ENCODE measurements around the gene ACOT8.
"Not testable (repeated sequence)": the region's sequence is repeated elsewhere in the genome, so short reads cannot be mapped to it uniquely, and the experiment has no call there.

ACOT8 gene

DNA sequence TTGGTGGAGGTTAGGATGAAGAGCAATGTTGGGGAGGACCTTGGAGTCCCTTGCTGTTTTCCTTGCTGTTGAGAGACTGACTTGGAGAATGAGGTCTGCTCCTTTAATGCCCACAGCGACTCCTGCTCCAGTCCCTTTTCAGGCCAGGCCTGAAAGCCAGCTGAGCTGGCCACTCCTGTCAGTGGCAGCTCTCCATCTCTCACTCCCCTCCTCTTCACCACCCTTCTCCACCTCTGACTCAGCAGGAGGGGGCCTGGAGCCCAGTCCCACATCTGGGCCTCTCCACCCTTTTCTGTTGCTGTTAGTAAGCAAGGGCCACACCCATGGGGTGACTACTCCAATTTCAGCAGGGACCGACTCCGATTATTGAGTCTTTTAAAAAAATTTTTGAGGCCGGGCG, 21.4 kb downstream of the ACOT8 start:
- DNase-seq (ENCODE audit: low spot score): no peak
- in situ Hi-C loops (cut with MboI; ENCODE audit: low pct_unique_long_range_greater_than_20kb, low sequenced_read_pairs, unreplicated experiment): no loop called here
- no peak for TF ChIP-seq CTCF (IDR thresholded peaks at IDR 0.05; ENCODE audit: extremely low read depth, insufficient read depth, missing control alignments)

DNA sequence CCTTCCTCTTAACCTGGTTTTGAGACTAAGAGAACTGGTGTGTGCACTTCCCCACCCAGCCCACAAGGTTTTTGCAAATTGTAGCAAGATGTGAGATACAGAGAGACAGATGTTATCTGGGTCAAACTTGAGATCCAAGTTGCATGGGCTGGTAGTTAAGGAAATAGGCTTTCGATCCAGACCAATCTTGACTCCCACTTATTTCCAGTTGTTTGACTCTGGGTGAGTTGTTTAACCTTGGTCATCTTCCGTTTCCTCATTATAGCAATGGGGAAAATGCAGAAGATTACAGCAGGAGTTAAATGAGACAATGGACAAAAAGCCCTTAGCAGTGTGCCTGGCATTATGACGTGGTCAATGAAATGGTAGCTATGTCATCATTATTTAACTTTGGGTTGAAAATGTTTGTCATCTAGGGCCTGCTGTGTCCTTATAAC, 21.8 kb downstream of the ACOT8 start:
- in situ Hi-C loops (cut with MboI; ENCODE audit: low pct_unique_long_range_greater_than_20kb, low sequenced_read_pairs, unreplicated experiment): no loop called here
- DNase-seq (ENCODE audit: low spot score): no peak
- TF ChIP-seq CTCF (IDR thresholded peaks at IDR 0.05; ENCODE audit: extremely low read depth, insufficient read depth, missing control alignments): no peak

GRCh38 chr20:45834797-45835161, 22.4 kb downstream of the ACOT8 start:
- TF ChIP-seq CTCF (IDR thresholded peaks at IDR 0.05; ENCODE audit: extremely low read depth, insufficient read depth, missing control alignments): no peak
- DNase-seq (ENCODE audit: low spot score): no peak
- in situ Hi-C loops (cut with MboI; ENCODE audit: low pct_unique_long_range_greater_than_20kb, low sequenced_read_pairs, unreplicated experiment): no loop called here

- in situ Hi-C loops (cut with MboI; ENCODE audit: low pct_unique_long_range_greater_than_20kb, low sequenced_read_pairs, unreplicated experiment): no loop called here
- DNase-seq (ENCODE audit: low spot score): peak; percentile 86
- no peak for TF ChIP-seq CTCF (IDR thresholded peaks at IDR 0.05; ENCODE audit: extremely low read depth, insufficient read depth, missing control alignments)
Measured at GRCh38 chr20:45833883-45834796, 23.1 kb downstream of the ACOT8 start.

- in situ Hi-C loops (cut with MboI; ENCODE audit: low pct_unique_long_range_greater_than_20kb, low sequenced_read_pairs, unreplicated experiment): no loop called here
- TF ChIP-seq CTCF (IDR thresholded peaks at IDR 0.05; ENCODE audit: extremely low read depth, insufficient read depth, missing control alignments): no peak
- DNase-seq (ENCODE audit: low spot score): peak; percentile 73
Measured at GRCh38 chr20:45833030-45833882, 23.9 kb downstream of the ACOT8 start, which contains the start of gene SNX21. TSS of gene SNX21 (plus strand) at chr20:45833799. CDS start at chr20:45833920, 121 bp downstream.

GRCh38 chr20:45832619-45833018, 24.6 kb downstream of the ACOT8 start:
- in situ Hi-C loops (cut with MboI; ENCODE audit: low pct_unique_long_range_greater_than_20kb, low sequenced_read_pairs, unreplicated experiment): no loop called here
- no peak for TF ChIP-seq CTCF (IDR thresholded peaks at IDR 0.05; ENCODE audit: extremely low read depth, insufficient read depth, missing control alignments)
- DNase-seq (ENCODE audit: low spot score): no peak

DNA sequence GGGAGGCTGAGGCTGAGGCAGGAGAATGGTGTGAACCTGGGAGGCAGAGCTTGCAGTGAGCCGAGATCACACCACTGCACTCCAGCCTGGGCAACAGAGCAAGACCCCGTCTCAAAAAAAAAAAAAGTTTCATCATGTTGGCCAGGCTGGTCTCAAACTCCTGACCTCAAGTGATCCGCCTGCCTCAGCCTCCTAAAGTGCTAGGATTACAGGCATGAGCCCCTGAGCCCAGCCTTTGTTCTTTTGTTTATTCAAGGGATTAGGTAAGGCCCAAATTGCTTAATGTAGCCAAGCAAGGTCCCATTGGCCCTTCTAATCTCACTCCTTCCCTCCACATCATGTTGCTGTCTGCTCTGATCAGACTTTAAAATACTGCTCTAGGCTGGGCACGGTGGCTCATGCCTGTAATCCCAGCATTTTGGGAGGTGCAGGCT, 27.5 kb downstream of the ACOT8 start:
- DNase-seq (ENCODE audit: low spot score); in situ Hi-C loops (cut with MboI; ENCODE audit: low pct_unique_long_range_greater_than_20kb, low sequenced_read_pairs, unreplicated experiment): not testable (repeated sequence)
